PC-3 (cell line): ENCODE measurements around the gene JOSD1. TPM values are rescaled to one million over a fixed set of nuclear protein-coding genes. Genes with fewer than 3 reads are reported as not detected.

Source experiments
- ATAC-seq: fragments of 200-7000 bp; cut with Tn5 transposase; 2 replicates; pipeline ENCODE4 v1.9.1; 2020; ENCODE audit warnings: mild to moderate bottlenecking, moderate library complexity
- BruUV-seq: library from RNA; stranded (reverse); fragments of 400-500 nt; replicated peaks from 2 replicates; lab custom pipeline; 2021; lab: Mats Ljungman, UMichigan
- CTCF ChIA-PET: fragments of 300-600 bp; sonication (Branson Sonifier 250); formaldehyde crosslinking; loops from one replicate; lab custom pipeline; 2022; ENCODE audit warnings: antibody characterized with exemption; lab: Charles Lee
- POLR2A ChIA-PET: fragments of 300-600 bp; sonication (Branson Sonifier 250); formaldehyde crosslinking; loops from one replicate; lab custom pipeline; 2022; ENCODE audit warnings: antibody characterized with exemption; ENCODE audit not compliant: unreplicated experiment; lab: Charles Lee
- DNase-seq: peaks from one replicate; pipeline ENCODE4 v3.0.0-alpha.2; 2015
- H2AFZ ChIP-seq: fragments of 300-600 bp; sonication (generic); 2 replicates; pipeline ENCODE4 v1.6.0; 2016; ENCODE audit warnings: antibody characterized with exemption, low read length
- H3F3A ChIP-seq: fragments of 300-600 bp; sonication (generic); one replicate; pipeline ENCODE4 v1.6.0; 2017; ENCODE audit warnings: antibody characterized with exemption, low read length, control low read depth, mild to moderate bottlenecking; ENCODE audit not compliant: unreplicated experiment
- H3K27ac ChIP-seq: fragments of 300-600 bp; sonication (generic); 2 replicates; pipeline ENCODE4 v1.5.1; 2016; ENCODE audit warnings: mild to moderate bottlenecking, low read length
- H3K27me3 ChIP-seq: fragments of 300-600 bp; sonication (generic); 2 replicates; pipeline ENCODE4 v1.6.1; 2016; ENCODE audit warnings: low read length, mixed read lengths
- H3K36me3 ChIP-seq: fragments of 300-600 bp; sonication (generic); 2 replicates; pipeline ENCODE4 v1.6.1; 2016; ENCODE audit warnings: low read depth, mixed run types, low read length, mixed read lengths
- H3K4me1 ChIP-seq: fragments of 300-600 bp; sonication (generic); 2 replicates; pipeline ENCODE4 v1.5.1; 2016; ENCODE audit warnings: low read length; ENCODE audit not compliant: insufficient read depth
- H3K4me2 ChIP-seq: fragments of 300-600 bp; sonication (generic); 2 replicates; pipeline ENCODE4 v1.6.0; 2016; ENCODE audit warnings: low read length
- H3K4me3 ChIP-seq: fragments of 300-600 bp; sonication (generic); 2 replicates; pipeline ENCODE4 v1.5.1; 2016; ENCODE audit warnings: mild to moderate bottlenecking, low read length, mixed read lengths
- H3K79me2 ChIP-seq: fragments of 300-600 bp; sonication (generic); 2 replicates; pipeline ENCODE4 v1.6.1; 2017; ENCODE audit warnings: low read length, mixed read lengths
- H3K9ac ChIP-seq: fragments of 300-600 bp; sonication (generic); 2 replicates; pipeline ENCODE4 v1.6.0; 2016; ENCODE audit warnings: mild to moderate bottlenecking, low read length
- H3K9me2 ChIP-seq: fragments of 300-600 bp; sonication (generic); replicated peaks from 2 replicates; pipeline ENCODE4 v1.6.1; 2016; ENCODE audit warnings: mixed run types, low read length, mixed read lengths
- H3K9me3 ChIP-seq: fragments of 300-600 bp; sonication (generic); 2 replicates; pipeline ENCODE4 v1.6.1; 2016; ENCODE audit warnings: low read length, mixed read lengths
- H4K20me1 ChIP-seq: fragments of 300-600 bp; sonication (generic); 2 replicates; pipeline ENCODE4 v1.6.1; 2016; ENCODE audit warnings: low read length, mixed read lengths
- CTCF ChIP-seq: fragments of 300-600 bp; sonication (generic); conservative IDR thresholded peaks from 2 replicates; pipeline ENCODE4 v1.5.1; 2017; ENCODE audit warnings: antibody characterized with exemption, low read depth, mild to moderate bottlenecking, low read length
- EZH2 ChIP-seq: fragments of 300-600 bp; sonication (generic); IDR thresholded peaks from one replicate; pipeline ENCODE4 v1.6.1; 2017; ENCODE audit warnings: antibody characterized with exemption, mild to moderate bottlenecking, low read length; ENCODE audit not compliant: unreplicated experiment
- EZH2phosphoT487 ChIP-seq: fragments of 300-600 bp; sonication (generic); IDR thresholded peaks from 2 replicates; pipeline ENCODE4 v1.6.1; 2018; ENCODE audit warnings: mild to moderate bottlenecking, antibody characterized with exemption, low read length, borderline replicate concordance
- intact Hi-C: fragments of 100-400 bp; cut with micrococcal nuclease; formaldehyde crosslinking; loops from 2 replicates; pipeline ENCODE4 v1.9.0; 2023
- total RNA-seq: library from RNA; depleted of rRNA; stranded (reverse); fragments of >200 nt; gene quantifications from 2 replicates; pipeline ENCODE4 v1.2.3, GENCODE V29; 2014

Gene JOSD1
- total RNA-seq, 1 experiment from 2014 or later, result 40.3 TPM

GRCh38 chr22:38727123-38727522 lies 26.4 kb upstream of the JOSD1 start:
- Histone ChIP-seq H3K79me2 (no peaks in the 10 kb centered on the region), H3K4me1 (no peaks in the 10 kb centered on the region), H3K27me3 (no peaks in the 10 kb centered on the region), H3K4me2 (no peak overlapping the region), H3K36me3 (peaks cover 26% of the 10 kb centered on the region), H3K9me2 (no peaks in the 10 kb centered on the region), H3K9ac (no peak overlapping the region), H3K9me3 (no peaks in the 10 kb centered on the region), H4K20me1 (no peaks in the 10 kb centered on the region), H3F3A (no peaks in the 10 kb centered on the region), H3K4me3 (no peak overlapping the region), H3K27ac (no peak overlapping the region), H2AFZ (no peak overlapping the region)
- ATAC-seq (no peak), DNase-seq (no peak)
- intact Hi-C loops, result no loop called here
- ChIA-PET CTCF (no interaction called here), POLR2A (no interaction called here)
- BruUV-seq, result no TSS peak
- TF ChIP-seq EZH2phosphoT487 (no peak), EZH2 (no peak), CTCF (no peak)

GRCh38 chr22:38725900-38726655 lies 25.3 kb upstream of the JOSD1 start:
- Histone ChIP-seq H3K79me2 (no peaks in the 10 kb centered on the region), H4K20me1 (no peaks in the 10 kb centered on the region), H2AFZ (no peak overlapping the region), H3K9me3 (no peaks in the 10 kb centered on the region), H3K4me3 (no peak overlapping the region), H3K27ac (no peak overlapping the region), H3K9me2 (no peaks in the 10 kb centered on the region), H3K4me1 (no peaks in the 10 kb centered on the region), H3F3A (no peaks in the 10 kb centered on the region), H3K4me2 (no peak overlapping the region), H3K9ac (no peak overlapping the region), H3K36me3 (peaks cover 31% of the 10 kb centered on the region), H3K27me3 (no peaks in the 10 kb centered on the region)
- TF ChIP-seq EZH2phosphoT487 (no peak), CTCF (no peak), EZH2 (no peak)
- ATAC-seq (no peak), DNase-seq (no peak)
- CTCF ChIA-PET, result no interaction called here
- intact Hi-C loops, result no loop called here
- BruUV-seq, result no TSS peak
- POLR2A ChIA-PET, result no interaction called here
